Mammary epithelial cell (primary cell): ENCODE data around the gene SEMA3B.

ENCODE experiments used
- EZH2 ChIP-seq: IDR thresholded peaks from 2 replicates; pipeline ENCODE4 v1.6.1; 2012; ENCODE audit warnings: low read length, inconsistent platforms, borderline replicate concordance
- TF ChIP-seq, protein P1 (sequence below), 2 donors: IDR thresholded peaks in 1 of 2; conservative IDR thresholded peaks in 1 of 2; 2 replicates each; pipeline ENCODE4 v1.5.1; 2011 to 2012; ENCODE audit warnings: inconsistent platforms in 2 of 2, low read length in 2 of 2, mild to moderate bottlenecking in 2 of 2, control low read depth in 1 of 2, low read depth in 1 of 2; ENCODE audit not compliant: insufficient read depth in 1 of 2; ENCODE audit errors: extremely low read depth in 1 of 2

DNA sequence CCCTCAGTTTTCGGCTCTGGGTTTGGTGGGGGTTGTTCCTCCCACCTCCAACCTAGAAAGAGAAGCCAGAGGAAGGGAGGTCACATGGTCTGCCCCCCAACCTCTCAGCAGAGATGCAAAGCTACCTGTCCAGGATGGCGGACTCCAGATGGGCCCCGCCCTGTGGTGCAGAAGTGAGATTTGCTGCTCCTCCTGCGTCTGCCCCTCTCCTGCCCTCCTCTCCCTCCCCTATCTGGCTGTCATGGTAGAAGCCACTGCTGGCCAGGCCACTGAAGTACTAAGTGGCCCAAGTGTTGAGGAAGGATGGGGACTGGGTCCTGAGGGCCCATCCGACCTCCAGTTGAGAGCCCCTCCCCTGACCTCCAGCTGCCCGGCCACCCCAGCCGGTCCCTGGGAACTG lies 2.1 kb upstream of the SEMA3B start:
- TF ChIP-seq, protein P1, sequence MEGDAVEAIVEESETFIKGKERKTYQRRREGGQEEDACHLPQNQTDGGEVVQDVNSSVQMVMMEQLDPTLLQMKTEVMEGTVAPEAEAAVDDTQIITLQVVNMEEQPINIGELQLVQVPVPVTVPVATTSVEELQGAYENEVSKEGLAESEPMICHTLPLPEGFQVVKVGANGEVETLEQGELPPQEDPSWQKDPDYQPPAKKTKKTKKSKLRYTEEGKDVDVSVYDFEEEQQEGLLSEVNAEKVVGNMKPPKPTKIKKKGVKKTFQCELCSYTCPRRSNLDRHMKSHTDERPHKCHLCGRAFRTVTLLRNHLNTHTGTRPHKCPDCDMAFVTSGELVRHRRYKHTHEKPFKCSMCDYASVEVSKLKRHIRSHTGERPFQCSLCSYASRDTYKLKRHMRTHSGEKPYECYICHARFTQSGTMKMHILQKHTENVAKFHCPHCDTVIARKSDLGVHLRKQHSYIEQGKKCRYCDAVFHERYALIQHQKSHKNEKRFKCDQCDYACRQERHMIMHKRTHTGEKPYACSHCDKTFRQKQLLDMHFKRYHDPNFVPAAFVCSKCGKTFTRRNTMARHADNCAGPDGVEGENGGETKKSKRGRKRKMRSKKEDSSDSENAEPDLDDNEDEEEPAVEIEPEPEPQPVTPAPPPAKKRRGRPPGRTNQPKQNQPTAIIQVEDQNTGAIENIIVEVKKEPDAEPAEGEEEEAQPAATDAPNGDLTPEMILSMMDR (conservative IDR thresholded peaks at IDR 0.05 in 1 of 2, IDR thresholded peaks at IDR 0.05 in 1 of 2; ENCODE audit: extremely low read depth in 1 of 2, insufficient read depth in 1 of 2, low read depth in 1 of 2, low read length in 2 of 2): no peak
- TF ChIP-seq EZH2: no peak
